Kidney (tissue), 14 donors: Measurements from ENCODE around the gene ZNF569. TPM values are rescaled to one million over a fixed set of nuclear protein-coding genes. Genes with fewer than 3 reads are reported as not detected.
"Not testable (repeated sequence)": the region's sequence is repeated elsewhere in the genome, so short reads cannot be mapped to it uniquely, and the experiment has no call there.

Source experiments
- DNase-seq, 5 donors: peaks; one replicate each; pipeline ENCODE4 v3.0.0-alpha.2; 2013 to 2020
- FAIRE-seq: peaks from 2 replicates; lab custom pipeline; 2012; peaks lifted over from hg19 to GRCh38; lab: Jason Lieb, UNC
- H3K27ac ChIP-seq, 2 donors: one replicate each; pipeline ENCODE4 v1.7.0; 2013; ENCODE audit warnings: low read depth in 2 of 2, low read length in 2 of 2, inconsistent platforms in 1 of 2
- H3K27me3 ChIP-seq: one replicate; pipeline ENCODE4 v1.7.1; 2013; ENCODE audit warnings: low read length, inconsistent platforms; ENCODE audit not compliant: control insufficient read depth, insufficient read depth
- H3K36me3 ChIP-seq, 3 donors: one replicate each; pipeline versions ENCODE4 v1.7.0 to v1.7.1; 2013; ENCODE audit warnings: low read length in 3 of 3, control low read depth in 1 of 3, inconsistent platforms in 1 of 3; ENCODE audit not compliant: insufficient read depth in 3 of 3, control insufficient read depth in 2 of 3
- H3K4me1 ChIP-seq, 3 donors: one replicate each; pipeline versions ENCODE4 v1.7.0 to v1.7.1; 2013; ENCODE audit warnings: low read length in 3 of 3, inconsistent platforms in 1 of 3, low read depth in 1 of 3; ENCODE audit not compliant: control insufficient read depth in 2 of 3, insufficient read depth in 2 of 3
- H3K4me3 ChIP-seq, 3 donors: one replicate each; pipeline versions ENCODE4 v1.7.0 to v1.8.1; 2013; ENCODE audit warnings: low read length in 3 of 3, control low read depth in 1 of 3, inconsistent platforms in 1 of 3
- H3K9ac ChIP-seq, 3 donors: one replicate each; pipeline versions ENCODE4 v1.7.0 to v1.7.1; 2013; ENCODE audit warnings: low read length in 3 of 3, control low read depth in 1 of 3, inconsistent platforms in 1 of 3
- H3K9me3 ChIP-seq, 3 donors: one replicate each; pipeline versions ENCODE4 v1.7.0 to v1.7.1; 2013; ENCODE audit warnings: low read length in 3 of 3, control low read depth in 1 of 3, inconsistent platforms in 1 of 3; ENCODE audit not compliant: control insufficient read depth in 2 of 3, insufficient read depth in 1 of 3
- CTCF ChIP-seq: IDR thresholded peaks from 3 replicates; pipeline ENCODE4 v1.5.1; 2012; ENCODE audit warnings: mild to moderate bottlenecking, moderate library complexity, borderline replicate concordance; ENCODE audit not compliant: insufficient read depth; ENCODE audit errors: extremely low read depth
- intact Hi-C: fragments of 100-400 bp; cut with DNase I; formaldehyde crosslinking; loops from one replicate; pipeline ENCODE4 v1.11.1; 2022
- polyA plus RNA-seq: library from polyadenylated mRNA; stranded (reverse); fragments of 350-450 nt; fragmentation: Illumina TruSeq; extraction: RNeasy Lipid Tissue Mini Kit (QIAGEN cat#74804); gene quantifications from one replicate; pipeline ENCODE4 v1.2.3, GENCODE V29; 2014; ENCODE audit warnings: low read depth, low replicate concordance; ENCODE audit not compliant: insufficient read depth
- total RNA-seq: library from RNA; stranded (reverse); fragmentation: NEBNext Ultra II Directional; extraction: Animal tissue kit (Norgen Biotek cat#: 25700); gene quantifications from one replicate; pipeline ENCODE4 v1.2.1, GENCODE V29; 2021
- donor health status: control.
- donor health status: control.
- donor health status: control.
- donor health status: control.
- donor health status: control.
- donor health status: DM: yes; HTN: yes; CAD: no.
- donor health status: Normal renal cell carcinoma (clear cell type).

The ZNF569 gene
- total and polyA plus RNA-seq, 2 donors from 2014 or later = 2.7 to 6.9 TPM

- Histone ChIP-seq H3K27me3 (no peaks in the 10 kb centered on the region), H3K36me3 (peaks cover 0 to 28% (median 13%) of the 10 kb centered on the region in 3 donors), H3K4me1 (no peaks in the 10 kb centered on the region), H3K9ac (no peak overlapping the region), H3K9me3 (peaks cover 18 to 81% (median 49%) of the 10 kb centered on the region in 3 donors), H3K27ac (no peak overlapping the region), H3K4me3 (peak overlapping the region in 2 of 3 donors; percentile 37 to 47)
- DNase-seq = no peak
- no peak for TF ChIP-seq CTCF
- FAIRE-seq = no peak
- intact Hi-C loops = no loop called here
Observed at GRCh38 chr19:37413313-37414084, 53.7 kb downstream of the ZNF569 start.

- peaks cover 18 to 84% (median 44%) of the 10 kb centered on the region in 3 donors for H3K9me3 ChIP-seq
Observed at GRCh38 chr19:37412700-37413099, 54.5 kb downstream of the ZNF569 start.

GRCh38 chr19:37406140-37406846, 61.0 kb downstream of the ZNF569 start:
- H3K4me3 ChIP-seq, intact Hi-C loops, H3K27me3 ChIP-seq, H3K9ac ChIP-seq, H3K27ac ChIP-seq, DNase-seq, H3K36me3 ChIP-seq, H3K4me1 ChIP-seq, FAIRE-seq: not testable (repeated sequence)
- peaks cover 0 to 63% (median 13%) of the 10 kb centered on the region in 3 donors for H3K9me3 ChIP-seq

More at GRCh38 chr19:37412700-37413099, 54.5 kb downstream of the ZNF569 start:
- H3K27me3 ChIP-seq = no peaks in the 10 kb centered on the region
- DNase-seq = no peak
- intact Hi-C loops = no loop called here
- peak overlapping the region in 1 of 3 donors; percentile 37 for H3K4me3 ChIP-seq
- H3K4me1 ChIP-seq = no peaks in the 10 kb centered on the region
- TF ChIP-seq CTCF = no peak
- no peak overlapping the region for H3K27ac ChIP-seq
- no peak for FAIRE-seq
- H3K36me3 ChIP-seq = peaks cover 0 to 28% (median 13%) of the 10 kb centered on the region in 3 donors
- no peak overlapping the region for H3K9ac ChIP-seq

GRCh38 chr19:37403403-37403802, 63.8 kb downstream of the ZNF569 start:
- Histone ChIP-seq H3K27ac (no peak overlapping the region), H3K4me3 (no peak overlapping the region), H3K36me3 (no peaks in the 10 kb centered on the region), H3K9me3 (peaks cover 0 to 51% (median 9%) of the 10 kb centered on the region in 3 donors), H3K27me3 (no peaks in the 10 kb centered on the region), H3K9ac (no peak overlapping the region), H3K4me1 (no peaks in the 10 kb centered on the region)
- no peak for TF ChIP-seq CTCF
- no peak for FAIRE-seq
- intact Hi-C loops = no loop called here
- DNase-seq = no peak
